GM21360 (cell line): ENCODE results near the gene UXS1.

ENCODE experiments used
- ATAC-seq: cut with Tn5 transposase; IDR thresholded peaks from one replicate; pipeline ENCODE4 v1.9.1; 2021; ENCODE audit warnings: mild to moderate bottlenecking, moderate library complexity; ENCODE audit not compliant: unreplicated experiment

Gene UXS1

DNA sequence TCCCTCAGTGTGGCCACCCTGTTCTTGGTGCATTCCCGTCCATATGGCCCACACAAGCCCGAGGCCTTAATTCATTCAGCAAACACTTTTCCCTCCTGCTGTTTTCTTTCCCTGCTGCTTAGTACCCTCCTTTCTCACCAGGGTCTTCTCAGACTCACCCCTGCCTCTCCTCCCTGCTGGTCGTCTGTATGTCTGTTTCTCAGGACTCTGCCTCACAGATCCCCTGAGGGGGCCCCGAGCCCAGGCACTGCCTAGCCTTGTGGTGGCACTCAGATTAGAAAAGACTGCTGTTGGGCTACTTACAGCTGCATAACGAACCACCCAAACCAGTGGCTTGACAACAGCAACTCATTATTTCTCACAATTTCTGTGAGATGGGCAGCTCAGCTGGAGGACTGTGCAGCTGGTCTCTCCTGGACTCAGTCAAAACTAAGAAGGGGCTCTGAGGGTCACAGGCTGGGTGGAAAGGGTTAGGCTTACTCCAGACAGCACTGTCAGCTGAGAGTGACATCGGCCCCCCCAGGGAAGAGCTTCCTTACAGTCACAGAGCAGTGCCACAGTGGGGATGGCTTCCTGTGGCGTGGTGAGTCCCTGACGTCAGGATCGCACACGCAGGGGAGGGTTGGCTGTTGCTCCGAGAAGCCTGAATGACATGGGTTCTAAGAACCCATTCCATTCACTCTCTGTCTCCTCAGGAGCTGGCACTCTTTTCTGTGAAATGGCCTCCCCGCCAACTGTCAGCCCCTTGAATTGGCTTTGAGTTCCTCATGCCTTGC, 139.0 kb downstream of the UXS1 start:
- ATAC-seq: no peak

DNA sequence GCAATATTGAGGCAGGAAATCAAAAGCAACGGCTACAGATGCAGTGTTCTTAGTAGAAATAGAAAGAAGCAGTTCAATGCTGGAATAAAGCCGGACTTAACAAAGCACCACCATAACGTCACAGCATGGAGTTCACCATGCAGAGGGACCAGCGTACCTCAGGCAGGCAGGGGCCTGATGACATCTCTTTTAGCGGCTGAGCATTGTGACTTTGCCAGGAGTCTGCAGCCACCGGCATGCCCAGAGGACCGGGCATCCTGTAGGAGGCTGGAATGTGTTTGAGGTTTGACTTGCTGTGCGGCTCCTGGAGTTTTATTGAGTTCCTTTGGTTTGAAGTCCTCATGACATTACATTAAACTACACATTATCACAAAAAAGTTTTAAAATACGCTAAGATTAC, 139.8 kb downstream of the UXS1 start:
- ATAC-seq: no peak

DNA sequence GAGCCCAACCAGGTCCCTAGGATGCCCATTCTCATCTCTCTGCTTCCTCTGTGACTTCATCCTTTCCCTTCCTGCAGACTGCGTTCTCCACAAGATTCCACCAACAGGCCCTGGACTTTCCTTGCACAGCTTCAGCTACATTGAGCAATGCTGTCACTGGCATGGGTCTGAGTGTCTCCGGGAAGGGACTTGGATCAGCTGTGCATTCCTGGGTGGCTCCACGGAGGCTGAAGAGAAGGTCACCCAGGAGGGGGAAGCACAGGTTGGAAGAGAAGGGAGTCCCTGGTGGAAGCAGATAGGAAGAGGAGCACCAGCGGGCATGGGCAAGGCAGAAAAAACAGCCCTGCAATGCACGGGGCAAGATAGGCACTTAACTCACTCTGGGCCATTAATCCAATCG, 140.5 kb downstream of the UXS1 start:
- no peak for ATAC-seq

- no peak for ATAC-seq
These were observed 141.0 kb downstream of the UXS1 start for GRCh38 chr2:106053116-106053515.

GRCh38 chr2:106044859-106045258, 149.2 kb downstream of the UXS1 start:
- no peak for ATAC-seq

GRCh38 chr2:106044021-106044420, 150.1 kb downstream of the UXS1 start:
- no peak for ATAC-seq
